TTC549 (cell line): ENCODE results near the gene IFI30.
A peak's percentile ranks its signal among the peaks of the same experiment; 100 is the strongest.
"Not testable (repeated sequence)": the region's sequence is repeated elsewhere in the genome, so short reads cannot be mapped to it uniquely, and the experiment has no call there.

Experiments
- FAIRE-seq: peaks from 2 replicates; lab custom pipeline; 2012; peaks lifted over from hg19 to GRCh38; lab: Jason Lieb, UNC

The IFI30 gene

DNA sequence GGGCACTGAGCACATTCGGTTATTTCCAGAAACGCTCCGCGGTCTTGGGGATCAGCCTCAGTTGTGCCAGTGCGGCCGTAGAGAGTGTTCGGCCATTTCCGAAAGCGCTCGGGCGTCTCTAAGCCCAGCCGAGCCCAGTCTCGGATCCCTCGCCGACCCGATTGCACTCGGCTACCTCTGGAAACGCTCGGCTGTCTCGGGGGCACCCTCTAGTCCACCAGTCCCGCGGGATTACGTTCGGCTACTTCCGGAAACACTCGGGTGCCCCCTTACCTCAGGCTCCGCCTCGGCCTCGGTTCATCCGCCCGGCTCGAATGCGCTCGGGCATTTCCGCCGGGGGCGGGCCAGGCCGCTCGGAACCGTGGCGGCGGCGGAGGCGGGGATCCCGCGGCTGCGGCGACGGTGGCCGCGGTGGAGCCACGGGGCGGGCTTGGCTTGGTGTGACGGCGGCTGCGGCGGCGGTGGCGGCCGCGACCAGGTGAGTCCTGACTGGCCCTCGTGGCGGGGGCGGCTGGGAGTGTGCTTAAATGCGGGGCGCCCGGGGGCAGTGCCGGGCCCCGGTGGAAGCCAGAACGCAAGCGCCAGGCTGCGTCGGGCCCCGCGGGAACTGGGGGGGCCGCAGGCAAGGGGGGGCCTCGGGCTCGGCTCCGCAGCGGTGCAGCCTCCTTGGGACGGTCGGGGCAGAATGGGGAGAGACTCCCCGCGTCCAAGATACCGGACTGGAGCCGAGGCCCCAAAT lies 20.6 kb upstream of the IFI30 start, which contains the start of gene PIK3R2:
Gene PIK3R2, plus strand, starts transcription at position 347 of the 739 bp plus-strand sequence. CDS start 2,717 bp downstream, outside the sequence.
- peak; percentile 96 for FAIRE-seq

DNA sequence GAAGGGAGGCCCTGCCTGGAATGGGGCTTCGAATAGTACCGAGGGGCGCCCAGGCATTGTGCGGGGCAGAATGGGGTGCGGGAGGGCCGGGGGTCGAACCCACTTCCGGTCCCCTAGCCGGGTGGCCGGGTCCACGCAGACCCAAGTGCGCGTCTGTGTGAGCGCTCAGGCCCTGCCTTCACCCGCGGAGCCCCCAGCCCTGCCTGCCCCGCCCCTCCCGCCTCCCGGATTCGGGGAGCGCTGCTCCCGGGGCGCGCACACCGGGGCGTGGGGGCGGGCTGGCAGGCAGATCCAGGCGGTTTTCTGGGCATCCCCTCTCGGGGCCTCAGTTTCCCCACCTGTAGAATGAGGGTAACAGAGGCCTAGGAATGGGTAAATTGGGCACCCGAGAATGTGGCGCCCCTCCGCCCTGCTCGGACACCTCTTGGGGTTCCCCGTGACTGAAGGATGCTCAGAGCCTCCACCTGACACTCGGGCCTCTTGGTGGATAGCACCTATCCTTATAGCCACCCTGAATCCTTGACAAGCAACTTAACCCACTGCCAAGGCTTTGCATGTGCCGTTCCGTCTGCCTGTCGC lies 20.0 kb upstream of the IFI30 start:
- FAIRE-seq = no peak

DNA sequence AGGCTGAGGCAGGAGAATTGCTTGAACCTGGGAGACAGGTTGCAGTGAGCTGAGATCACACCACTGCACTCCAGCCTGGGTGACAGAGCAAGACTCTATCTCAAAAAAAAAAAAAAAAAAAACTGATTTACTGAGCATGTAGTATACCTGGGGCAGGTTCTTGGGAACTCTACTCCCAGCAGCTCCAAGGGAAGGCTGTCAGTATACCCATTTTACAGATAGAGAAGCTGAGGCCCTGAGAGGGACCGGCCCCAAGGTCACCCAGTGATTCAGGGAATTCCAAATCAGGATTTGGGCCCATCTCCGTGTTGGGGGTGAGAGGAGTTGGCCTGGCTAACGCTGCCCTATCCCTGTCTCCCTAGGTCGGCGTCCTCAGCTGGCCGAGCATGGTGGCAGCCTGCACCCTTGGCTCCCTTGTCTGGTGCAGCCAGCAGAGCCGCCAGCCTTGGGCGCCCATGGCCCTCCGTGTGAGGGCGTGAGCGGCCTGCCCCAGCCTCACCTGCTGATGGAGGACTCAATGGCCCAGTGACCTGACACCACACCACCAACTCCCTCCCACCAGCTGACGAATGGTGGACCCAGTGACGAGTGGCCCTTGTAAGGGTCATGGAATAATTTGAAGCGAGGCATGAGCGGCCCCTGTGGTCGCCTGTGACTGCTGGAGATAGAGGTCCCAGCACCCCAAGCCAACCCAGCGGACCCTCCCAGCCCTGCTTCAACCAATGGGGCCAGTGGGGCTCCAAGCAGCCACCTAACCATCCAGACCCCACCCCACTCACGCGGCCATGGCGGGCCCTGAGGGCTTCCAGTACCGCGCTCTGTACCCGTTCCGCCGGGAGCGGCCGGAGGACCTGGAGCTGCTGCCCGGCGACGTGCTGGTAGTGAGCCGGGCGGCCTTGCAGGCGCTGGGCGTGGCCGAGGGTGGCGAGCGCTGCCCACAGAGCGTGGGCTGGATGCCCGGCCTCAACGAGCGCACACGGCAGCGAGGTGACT lies 18.2 kb upstream of the IFI30 start:
- FAIRE-seq = no peak

DNA sequence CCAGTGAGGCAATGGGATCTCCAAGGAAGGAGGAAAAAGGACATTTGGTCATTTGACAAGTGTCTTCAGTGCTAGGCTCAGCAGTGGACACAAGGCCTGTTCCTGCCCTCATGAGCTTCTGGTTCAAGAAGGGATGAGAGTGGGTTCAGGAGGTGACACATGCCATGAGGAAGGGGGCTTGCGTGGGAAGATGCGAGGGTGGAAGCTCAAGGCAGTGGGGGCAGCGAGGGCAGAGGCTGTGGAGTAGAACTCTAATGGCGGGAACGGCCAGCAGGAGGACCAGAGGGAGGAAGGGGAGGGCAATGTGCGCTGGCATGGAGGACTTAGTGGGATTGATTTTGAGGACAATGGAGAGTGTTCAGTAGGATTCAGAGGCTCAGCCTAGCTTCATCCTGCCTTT lies 17.3 kb upstream of the IFI30 start:
- no peak for FAIRE-seq

- no peak for FAIRE-seq
These were observed 16.7 kb upstream of the IFI30 start for GRCh38 chr19:18156841-18157464.

DNA sequence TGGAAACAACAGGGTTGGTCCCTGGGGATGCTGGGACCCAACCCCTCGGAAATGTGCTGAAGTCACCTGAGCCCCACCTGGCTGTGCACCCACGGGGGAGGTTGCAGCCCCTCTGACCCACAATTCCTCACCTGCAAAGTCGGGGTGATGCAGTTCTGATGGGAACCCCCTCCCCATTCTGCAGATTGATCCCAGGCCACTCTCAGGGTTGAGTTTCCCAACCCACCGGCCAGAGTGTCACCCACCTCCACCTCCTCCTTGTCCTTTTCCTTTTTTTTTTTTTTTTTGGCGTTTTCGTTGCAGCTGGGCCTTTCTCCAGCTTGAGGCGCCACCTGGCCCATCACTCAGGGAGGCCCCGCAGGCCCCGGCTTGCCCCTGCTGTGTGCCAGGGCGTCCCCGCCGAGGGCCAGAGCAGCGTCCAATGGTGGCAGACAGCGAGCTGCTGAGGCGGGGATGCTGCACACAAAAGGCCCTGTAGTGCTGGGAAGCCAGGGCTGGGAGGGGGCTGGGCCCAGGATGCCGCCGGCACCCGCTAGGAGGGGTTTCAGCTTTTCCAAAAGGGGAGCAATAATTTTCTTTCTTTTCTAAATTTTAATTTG lies 16.0 kb upstream of the IFI30 start:
- no peak for FAIRE-seq

DNA sequence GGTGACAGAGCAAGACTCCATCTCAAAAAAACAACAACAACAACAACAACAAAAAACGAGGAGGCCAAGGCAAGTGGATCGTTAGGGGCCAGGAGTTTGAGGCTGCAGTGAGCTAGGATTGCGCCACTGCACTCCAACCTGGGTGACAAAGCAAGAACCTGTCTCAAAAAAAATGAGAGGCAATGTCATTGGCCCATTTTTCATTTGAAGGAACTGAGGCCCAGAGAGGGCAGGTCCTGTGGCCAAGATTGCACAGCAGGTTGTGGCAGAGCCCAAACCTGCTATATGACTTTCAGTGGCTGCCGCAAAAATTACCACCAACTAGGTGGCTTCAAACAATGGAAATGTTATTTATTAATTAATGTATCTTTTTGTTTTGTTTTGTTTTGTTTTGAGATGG lies 15.1 kb upstream of the IFI30 start:
- no peak for FAIRE-seq

DNA sequence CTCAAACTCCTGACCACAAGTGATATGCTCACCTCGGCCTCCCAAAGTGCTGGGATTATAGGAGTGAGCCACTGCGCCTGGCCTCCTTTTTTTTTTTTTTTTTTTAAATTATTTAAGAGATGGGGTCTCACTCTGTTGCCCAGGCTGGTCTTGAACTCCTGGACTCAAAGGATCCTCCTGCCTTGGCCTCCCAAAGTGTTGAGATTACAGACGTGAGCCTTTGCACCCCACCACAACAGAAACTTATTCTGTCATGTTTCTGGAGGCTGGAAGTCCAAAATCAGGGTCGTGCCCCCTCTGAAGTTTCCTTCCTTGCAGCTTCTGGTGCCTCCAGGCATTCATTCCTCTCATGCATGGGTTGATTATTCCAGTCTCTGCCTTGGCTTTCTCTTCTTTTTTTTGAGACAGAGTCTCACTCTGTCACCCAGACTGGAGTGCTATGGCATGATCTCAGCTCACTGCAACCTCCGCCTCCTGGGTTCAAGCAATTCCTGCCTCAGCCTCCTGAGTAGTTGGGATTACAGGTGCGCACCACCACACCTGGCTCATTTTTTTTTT lies 14.5 kb upstream of the IFI30 start:
- not testable (repeated sequence) for FAIRE-seq

- FAIRE-seq = no peak
These were observed 13.8 kb upstream of the IFI30 start for GRCh38 chr19:18159810-18160209.

DNA sequence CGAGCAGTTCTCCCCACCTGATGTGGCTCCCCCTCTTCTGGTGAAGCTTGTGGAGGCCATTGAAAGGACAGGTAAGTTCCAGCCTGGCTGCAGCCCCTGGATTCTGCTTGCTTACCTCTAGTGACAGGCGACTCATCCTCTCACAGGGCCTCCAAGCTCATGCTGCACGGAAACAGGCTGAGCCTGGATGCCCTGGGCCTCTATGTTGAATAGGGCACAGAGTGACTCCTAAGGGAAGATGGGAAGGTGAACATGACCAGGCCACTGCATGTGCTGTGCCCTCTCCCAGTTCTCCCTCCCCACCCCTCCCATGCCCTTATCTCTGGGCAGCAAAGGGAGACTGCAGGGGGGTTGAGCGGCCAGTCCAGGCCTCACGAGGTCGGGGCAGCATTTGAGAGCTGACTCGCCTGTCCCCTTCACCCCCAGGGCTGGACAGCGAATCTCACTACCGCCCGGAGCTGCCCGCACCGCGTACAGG lies 13.1 kb upstream of the IFI30 start:
- no peak for FAIRE-seq

- FAIRE-seq = no peak
These were observed 12.5 kb upstream of the IFI30 start for GRCh38 chr19:18160971-18161635.

DNA sequence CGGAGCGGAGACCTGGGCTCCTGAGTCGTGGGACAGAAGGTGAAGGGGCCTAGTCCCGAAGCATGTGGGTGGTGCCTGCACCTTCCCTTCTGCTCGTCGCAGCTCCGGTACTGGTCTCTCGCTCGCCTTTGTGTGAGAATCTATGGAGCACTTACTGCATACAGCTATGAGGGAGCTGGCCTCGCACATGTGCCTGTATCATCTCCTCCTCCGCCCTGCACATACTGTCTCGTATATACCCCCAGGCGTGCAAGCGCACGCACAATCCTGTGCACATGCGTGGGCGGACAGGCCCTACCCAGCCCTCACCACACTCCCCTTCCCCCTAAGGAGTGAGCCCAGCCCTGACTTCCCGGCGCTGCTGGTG lies 12.0 kb upstream of the IFI30 start:
- no peak for FAIRE-seq

DNA sequence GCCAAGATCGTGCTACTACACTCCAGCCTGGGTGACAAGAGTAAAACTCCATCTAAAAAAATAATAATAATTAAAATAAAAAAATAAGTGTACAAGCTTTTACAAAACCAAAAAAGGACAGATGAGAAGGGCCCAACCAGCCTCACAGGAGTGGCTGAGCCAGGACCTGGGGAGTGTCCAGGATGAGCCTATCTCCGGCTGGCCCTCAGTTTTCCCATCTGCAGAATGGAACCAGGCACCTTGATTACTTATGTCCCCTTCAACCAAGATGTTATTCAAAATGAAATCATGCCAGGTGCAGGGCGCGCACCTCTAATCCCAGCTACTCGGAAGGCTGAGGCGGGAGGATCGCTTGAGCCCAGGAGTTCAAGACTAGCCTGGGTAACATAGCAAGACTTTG lies 9.5 kb upstream of the IFI30 start:
- no peak for FAIRE-seq

- no peak for FAIRE-seq
These were observed 7.6 kb upstream of the IFI30 start for GRCh38 chr19:18165794-18166544.

GRCh38 chr19:18167011-18167410 lies 6.6 kb upstream of the IFI30 start:
- no peak for FAIRE-seq

DNA sequence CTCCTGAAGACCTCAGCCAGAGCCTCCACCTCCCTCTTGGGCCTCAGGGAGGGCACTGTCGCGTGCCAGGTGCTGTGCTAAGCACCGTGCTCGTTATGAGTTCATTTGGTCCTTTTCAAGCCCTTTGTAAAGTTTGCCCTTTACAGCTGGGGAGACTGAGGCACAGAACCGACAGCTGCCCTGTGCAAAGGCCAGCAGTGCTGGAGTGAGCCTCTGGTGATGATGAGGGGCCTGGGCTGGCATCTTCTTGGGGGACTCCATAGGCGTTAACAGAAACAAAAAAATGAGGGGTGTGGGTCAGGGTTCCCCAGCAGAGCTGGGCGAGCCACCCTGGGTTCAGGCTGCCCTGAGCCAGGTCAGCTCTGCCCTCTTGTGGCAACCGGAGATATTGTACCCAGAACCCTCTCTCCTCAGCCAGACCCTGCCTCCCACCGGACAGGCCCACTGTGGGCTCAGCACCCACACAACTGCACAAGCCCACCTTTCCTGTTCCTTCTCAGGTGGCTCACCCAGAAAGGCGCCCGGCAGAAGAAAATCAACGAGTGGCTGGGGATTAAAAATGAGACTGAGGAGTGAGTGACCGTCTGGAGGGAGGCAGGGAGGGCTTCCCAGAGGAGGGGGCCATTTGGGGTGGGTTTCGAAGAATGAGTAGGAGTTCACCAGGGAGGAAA lies 5.5 kb upstream of the IFI30 start:
- FAIRE-seq = no peak

- no peak for FAIRE-seq
These were observed 4.8 kb upstream of the IFI30 start for GRCh38 chr19:18168673-18169381.

GRCh38 chr19:18170714-18171255 lies 2.8 kb upstream of the IFI30 start:
- no peak for FAIRE-seq
